Astrocyte of the cerebellum (primary cell): ENCODE measurements around the gene TMEM80.
A peak's percentile ranks its signal among the peaks of the same experiment; 100 is the strongest.

Source experiments
- DNase-seq: peaks from one replicate; pipeline ENCODE4 v3.0.0-alpha.2; 2011; ENCODE audit warnings: low read depth
- H3K4me3 ChIP-seq: 2 replicates; pipeline ENCODE4 v1.5.1; 2011; ENCODE audit warnings: mild to moderate bottlenecking, low read depth, low read length, moderate library complexity
- CTCF ChIP-seq: IDR thresholded peaks from 2 replicates; pipeline ENCODE4 v1.5.1; 2012; ENCODE audit warnings: low read length, low read depth, moderate library complexity, mild to moderate bottlenecking; ENCODE audit errors: missing control alignments
- in situ Hi-C: cut with HindIII; loops from 2 replicates; pipeline ENCODE4 v1.10.0; 2017; ENCODE audit warnings: low sequenced_read_pairs

TMEM80 gene

GRCh38 chr11:704781-705645 lies 9.4 kb downstream of the TMEM80 start:
- DNase-seq = no peak
- in situ Hi-C loops = no loop called here
- no peak for TF ChIP-seq CTCF
- H3K4me3 ChIP-seq = peak overlapping the region; percentile 63

DNA sequence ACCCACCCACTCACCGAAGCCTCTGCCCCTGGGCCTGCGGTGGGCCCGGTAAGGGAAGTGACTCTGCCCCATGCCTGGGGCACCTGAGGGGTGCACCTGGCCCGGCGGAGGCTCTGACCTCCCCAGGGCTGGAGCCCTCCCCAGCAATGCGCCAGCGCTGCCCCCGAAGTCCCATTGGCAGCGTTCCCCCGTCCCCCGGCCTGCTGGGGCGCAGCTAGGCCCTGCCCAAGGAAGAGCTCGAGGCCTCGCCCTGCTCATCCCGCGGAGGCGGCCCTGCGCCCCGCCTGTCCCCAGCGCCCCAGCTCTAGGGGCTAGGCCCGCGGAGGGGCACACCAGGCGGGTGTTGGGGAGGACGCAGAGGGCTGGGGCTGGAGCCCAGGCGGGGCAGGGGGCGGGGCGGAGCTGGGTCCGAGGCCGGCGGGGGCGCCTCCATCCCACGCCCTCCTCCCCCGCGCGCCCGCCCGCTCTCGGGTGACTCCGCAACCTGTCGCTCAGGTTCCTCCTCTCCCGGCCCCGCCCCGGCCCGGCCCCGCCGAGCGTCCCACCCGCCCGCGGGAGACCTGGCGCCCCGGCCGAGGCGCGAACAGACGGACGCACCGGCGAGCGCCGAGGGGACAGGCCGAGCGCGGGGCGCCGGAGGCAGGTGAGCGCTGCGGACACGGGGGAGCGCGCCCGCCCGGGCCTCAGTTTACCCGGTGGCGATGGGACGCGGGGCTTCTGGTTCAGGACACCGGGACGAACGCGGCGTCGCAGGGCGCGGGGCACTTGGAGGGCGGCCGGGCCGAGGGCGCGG lies 10.2 kb downstream of the TMEM80 start, which contains the start of gene EPS8L2:
Gene EPS8L2 (plus strand): TSS at position 586 of the 793 bp plus-strand sequence. CDS start 3,177 bp downstream, outside the sequence.
- no peak for TF ChIP-seq CTCF
- H3K4me3 ChIP-seq = peak within 1 kb of the TSS; percentile 63
- in situ Hi-C loops = no loop called here
- DNase-seq = no peak

GRCh38 chr11:706439-706956 lies 10.9 kb downstream of the TMEM80 start:
- DNase-seq = no peak
- H3K4me3 ChIP-seq = peak overlapping the region; percentile 63
- in situ Hi-C loops = no loop called here
- TF ChIP-seq CTCF = no peak

DNA sequence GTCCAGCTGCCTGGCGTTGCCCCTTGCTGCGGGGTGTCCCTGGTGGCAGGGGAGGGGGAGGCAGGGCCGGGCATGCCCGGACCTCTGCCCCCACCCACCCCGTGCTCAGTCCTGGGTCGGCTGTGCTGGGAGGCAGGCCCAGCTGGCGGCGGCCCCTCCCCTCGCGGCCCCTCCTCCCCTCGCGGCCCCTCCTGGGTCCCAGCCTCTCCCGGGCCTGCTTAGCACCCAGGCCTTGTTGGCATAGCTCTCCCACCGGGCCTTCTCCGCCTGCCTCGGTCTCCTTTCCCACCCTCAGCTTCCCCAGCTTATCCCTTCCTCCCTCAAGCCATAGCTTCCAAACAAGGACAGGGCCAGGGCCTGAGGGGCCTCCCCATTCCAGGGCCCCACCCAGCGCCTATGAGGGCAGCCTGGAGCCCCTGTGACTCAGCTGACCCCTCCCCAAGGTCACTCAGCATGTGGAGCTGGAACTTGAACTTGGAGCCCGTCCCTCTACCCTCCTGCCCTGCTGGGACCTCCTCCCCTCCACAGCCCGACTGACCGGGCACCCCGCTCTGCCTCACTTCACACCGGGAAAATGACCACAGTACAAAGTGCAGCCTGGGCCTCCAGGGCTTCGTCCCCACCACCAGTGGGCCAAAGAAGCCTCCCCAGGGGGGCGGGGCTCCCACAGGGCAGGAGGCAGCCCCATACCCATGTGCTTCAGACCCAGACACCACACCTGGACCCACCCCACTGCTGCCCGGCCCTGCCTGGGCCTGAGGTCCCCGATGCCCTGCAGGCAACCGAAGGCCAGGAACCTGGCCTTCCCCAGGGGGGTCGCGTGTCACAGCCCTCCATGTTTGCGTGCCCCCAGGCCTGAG lies 11.6 kb downstream of the TMEM80 start:
- H3K4me3 ChIP-seq = peak overlapping the region; percentile 63
- no peak for TF ChIP-seq CTCF
- in situ Hi-C loops = no loop called here
- no peak for DNase-seq

DNA sequence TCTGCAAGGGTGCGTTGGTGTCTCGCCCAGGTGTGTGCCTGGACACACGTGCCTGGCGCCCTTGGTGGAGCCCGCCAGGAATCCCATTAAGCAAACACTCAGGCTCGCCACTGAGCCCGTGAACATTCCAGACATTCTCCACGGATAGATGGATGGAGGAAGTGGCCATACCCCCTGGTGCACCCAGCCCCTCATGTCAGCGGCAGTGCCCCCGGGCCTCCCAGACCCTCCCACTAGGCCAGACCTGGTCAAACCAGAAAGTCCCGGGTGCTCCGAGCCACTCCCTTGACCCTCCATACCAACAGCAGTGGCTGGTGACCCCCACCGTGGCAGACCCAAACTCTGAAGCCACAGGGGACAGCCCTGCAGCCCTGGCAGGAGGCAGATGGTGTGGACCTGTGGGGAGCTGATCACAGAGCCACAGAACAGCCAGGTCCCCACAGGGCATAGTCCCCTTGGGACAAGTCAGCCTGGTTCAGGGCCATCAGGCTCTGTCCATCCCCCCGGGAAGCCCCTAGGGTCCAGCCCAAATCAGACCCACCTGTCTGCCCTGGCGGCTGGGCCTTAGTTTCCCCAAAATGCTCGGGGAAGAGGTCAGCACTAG lies 12.3 kb downstream of the TMEM80 start:
- in situ Hi-C loops = no loop called here
- H3K4me3 ChIP-seq = no peak overlapping the region
- TF ChIP-seq CTCF = no peak
- DNase-seq = no peak

DNA sequence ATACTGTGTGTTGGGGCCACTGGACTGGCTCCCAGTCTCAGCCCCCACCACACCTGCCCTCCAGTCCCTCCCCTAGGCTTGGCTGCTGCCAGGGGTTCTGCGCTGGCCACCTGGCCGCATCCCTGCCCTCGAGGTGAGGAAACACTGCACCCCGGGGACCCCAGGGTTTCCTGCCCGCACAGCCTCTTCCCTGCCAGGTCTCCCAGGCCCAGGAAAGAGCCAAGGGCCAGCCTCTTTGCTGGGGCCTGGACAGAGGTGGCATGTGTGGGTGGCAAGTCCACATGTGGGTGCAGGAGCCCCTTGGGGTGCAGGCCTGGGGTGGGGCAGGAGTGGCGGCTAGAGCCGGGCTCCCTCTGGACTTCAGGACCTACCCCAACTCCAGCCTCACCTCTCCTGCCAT lies 12.9 kb downstream of the TMEM80 start:
- H3K4me3 ChIP-seq = no peak overlapping the region
- DNase-seq = no peak
- in situ Hi-C loops = no loop called here
- TF ChIP-seq CTCF = no peak
